Endothelial cell of umbilical vein (primary cell): ENCODE data around the gene PKNOX1.

Experiments used
- CTCF ChIP-seq, 2 donors: IDR thresholded peaks; 1 replicate in 1 of 2; 2 replicates in 1 of 2; pipeline ENCODE4 v1.5.1; 2011; ENCODE audit warnings: low read length in 2 of 2, mild to moderate bottlenecking in 2 of 2, moderate library complexity in 2 of 2, control low read depth in 1 of 2, inconsistent platforms in 1 of 2, low read depth in 1 of 2; ENCODE audit not compliant: insufficient read depth in 1 of 2; ENCODE audit errors: extremely low read depth in 1 of 2
- JUN ChIP-seq: IDR thresholded peaks from 2 replicates; pipeline ENCODE4 v1.6.1; 2011; ENCODE audit warnings: borderline replicate concordance, low read depth; ENCODE audit not compliant: insufficient read length, insufficient read depth
- POLR2A ChIP-seq: IDR thresholded peaks from 2 replicates; pipeline ENCODE4 v1.6.1; 2012; ENCODE audit warnings: low read depth, mild to moderate bottlenecking, control low read depth, low read length
- POLR2AphosphoS5 ChIP-seq: IDR thresholded peaks from 2 replicates; pipeline ENCODE4 v1.6.1; 2012; ENCODE audit warnings: low read depth, mild to moderate bottlenecking, control low read depth, low read length, moderate library complexity; ENCODE audit not compliant: insufficient read depth

DNA sequence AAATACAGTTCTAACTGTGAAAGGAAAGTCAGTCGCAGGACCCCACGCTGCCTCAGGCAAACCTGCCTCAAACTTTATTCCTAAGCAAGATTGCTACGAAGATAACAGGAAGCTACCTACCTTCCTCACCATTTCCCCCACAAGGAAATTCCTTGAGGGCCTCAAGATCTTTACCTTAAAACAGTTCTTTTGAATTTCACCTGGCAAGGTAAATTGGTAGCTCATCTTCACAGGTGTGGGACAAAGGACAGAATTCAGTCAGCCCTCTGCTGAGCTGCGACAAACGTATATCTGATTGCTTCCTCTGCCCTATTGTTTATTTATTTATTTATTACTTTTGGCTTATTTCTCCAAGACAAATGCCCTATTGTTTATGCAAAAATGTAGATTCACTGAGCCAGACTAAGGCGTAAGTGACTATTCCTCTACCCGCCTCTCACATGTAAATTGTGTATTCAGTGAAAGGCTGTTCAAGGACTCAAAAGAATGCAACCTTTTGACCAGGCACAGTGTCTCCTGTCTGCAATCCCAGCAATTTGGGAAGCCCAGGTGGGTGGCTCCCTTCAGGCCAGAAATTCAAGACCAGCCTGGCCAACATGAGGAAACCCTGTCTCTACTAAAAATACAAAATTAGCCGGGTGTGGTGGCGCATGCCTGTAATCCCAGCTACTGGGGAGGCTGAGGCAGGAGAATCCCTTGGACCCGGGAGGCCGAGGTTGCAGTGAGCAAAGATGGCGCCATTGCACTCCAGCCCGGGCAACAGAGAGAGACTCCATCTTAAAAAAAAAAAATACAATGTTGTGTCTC lies 17.3 kb upstream of the PKNOX1 start:
- TF ChIP-seq CTCF (IDR thresholded peaks at IDR 0.05; ENCODE audit: extremely low read depth in 1 of 2, insufficient read depth in 1 of 2, low read depth in 1 of 2, low read length in 2 of 2) (no peak), JUN (no peak), POLR2AphosphoS5 (no peak), POLR2A (no peak)
